SK-N-SH treated with all-trans-retinoic acid at 6 μM for 48 hours (cell line): ENCODE results near the gene ENTPD7.

Experiments
- ATAC-seq: fragments of 200-7000 bp; cut with Tn5 transposase; 3 replicates; pipeline ENCODE4 v1.9.1; 2020; ENCODE audit warnings: mild to moderate bottlenecking, moderate library complexity
- ARNTL ChIP-seq: fragments of 450-650 bp; formaldehyde crosslinking; IDR thresholded peaks from 2 replicates; pipeline ENCODE4 v1.5.0; 2020; ENCODE audit warnings: low read depth, mild to moderate bottlenecking, moderate library complexity, borderline replicate concordance
- BACH2 ChIP-seq: fragments of 250-450 bp; sonication (Bioruptor Pico); IDR thresholded peaks from 2 replicates; pipeline ENCODE4 v1.9.0; 2021; ENCODE audit warnings: mild to moderate bottlenecking, borderline replicate concordance
- CSDC2 ChIP-seq: fragments of 250-450 bp; sonication (Bioruptor Pico); IDR thresholded peaks from 2 replicates; pipeline ENCODE4 v1.5.0; 2020; ENCODE audit warnings: mild to moderate bottlenecking, moderate library complexity
- ESRRG ChIP-seq: fragments of 250-450 bp; sonication (Bioruptor Pico); IDR thresholded peaks from 2 replicates; pipeline ENCODE4 v1.6.1; 2021; ENCODE audit warnings: mild to moderate bottlenecking
- GLIS3 ChIP-seq: fragments of 250-450 bp; sonication (Bioruptor Pico); IDR thresholded peaks from 2 replicates; pipeline ENCODE4 v1.5.0; 2020; ENCODE audit warnings: mild to moderate bottlenecking, moderate library complexity
- ISL1 ChIP-seq: fragments of 250-450 bp; sonication (Bioruptor Pico); IDR thresholded peaks from 2 replicates; pipeline ENCODE4 v2.1.2; 2022; ENCODE audit warnings: mild to moderate bottlenecking, moderate library complexity
- OSR1 ChIP-seq: fragments of 250-450 bp; sonication (Bioruptor Pico); IDR thresholded peaks from 2 replicates; pipeline ENCODE4 v1.8.0; 2022; ENCODE audit warnings: moderate library complexity, mild to moderate bottlenecking, inconsistent platforms
- PPARA ChIP-seq: fragments of 250-450 bp; sonication (Bioruptor Pico); IDR thresholded peaks from 2 replicates; pipeline ENCODE4 v1.5.0; 2020; ENCODE audit warnings: mild to moderate bottlenecking, borderline replicate concordance
- RARB ChIP-seq: fragments of 250-450 bp; sonication (Bioruptor Pico); IDR thresholded peaks from 2 replicates; pipeline ENCODE4 v1.8.0; 2021; ENCODE audit warnings: mild to moderate bottlenecking, moderate library complexity
- TCF4 ChIP-seq: fragments of 250-450 bp; sonication (Bioruptor Pico); IDR thresholded peaks from 2 replicates; pipeline ENCODE4 v1.8.0; 2021; ENCODE audit warnings: mild to moderate bottlenecking, moderate library complexity, borderline replicate concordance
- TOX ChIP-seq: fragments of 250-450 bp; sonication (Bioruptor Pico); IDR thresholded peaks from 2 replicates; pipeline ENCODE4 v1.8.0; 2021; ENCODE audit warnings: mild to moderate bottlenecking, moderate library complexity, borderline replicate concordance
- ZC3H10 ChIP-seq: fragments of 250-450 bp; sonication (Bioruptor Pico); IDR thresholded peaks from 2 replicates; pipeline ENCODE4 v1.5.1; 2021; ENCODE audit warnings: mild to moderate bottlenecking, moderate library complexity
- ZFP3 ChIP-seq: fragments of 250-450 bp; sonication (Bioruptor Pico); IDR thresholded peaks from 2 replicates; pipeline ENCODE4 v1.5.0; 2020; ENCODE audit warnings: mild to moderate bottlenecking, moderate library complexity
- ZFP30 ChIP-seq: fragments of 450-650 bp; formaldehyde crosslinking; IDR thresholded peaks from 2 replicates; pipeline ENCODE4 v1.5.0; 2022; ENCODE audit warnings: mild to moderate bottlenecking, moderate library complexity
- ZNF565 ChIP-seq: fragments of 450-650 bp; formaldehyde crosslinking; conservative IDR thresholded peaks from 2 replicates; pipeline ENCODE4 v1.5.0; 2020; ENCODE audit warnings: low read depth, mild to moderate bottlenecking, moderate library complexity
- ZNF70 ChIP-seq: fragments of 450-650 bp; formaldehyde crosslinking; IDR thresholded peaks from 2 replicates; pipeline ENCODE4 v1.5.0; 2020; ENCODE audit warnings: mild to moderate bottlenecking, moderate library complexity
- ZNF8 ChIP-seq: fragments of 450-650 bp; formaldehyde crosslinking; IDR thresholded peaks from 2 replicates; pipeline ENCODE4 v1.5.0; 2020; ENCODE audit warnings: mild to moderate bottlenecking, moderate library complexity
- TF ChIP-seq, protein P1 (sequence below): fragments of 250-450 bp; sonication (Bioruptor Pico); IDR thresholded peaks from 2 replicates; pipeline ENCODE4 v1.5.1; 2020; ENCODE audit warnings: low read depth, mild to moderate bottlenecking, moderate library complexity
- TF ChIP-seq, protein P2 (sequence below): fragments of 250-450 bp; sonication (Bioruptor Pico); IDR thresholded peaks from 2 replicates; pipeline ENCODE4 v1.8.0; 2020; ENCODE audit warnings: mild to moderate bottlenecking, moderate library complexity, borderline replicate concordance
- TF ChIP-seq, protein P3 (sequence below): fragments of 250-450 bp; sonication (Bioruptor Pico); IDR thresholded peaks from 2 replicates; pipeline ENCODE4 v1.8.0; 2021; ENCODE audit warnings: low read depth, mild to moderate bottlenecking, moderate library complexity, borderline replicate concordance
- TF ChIP-seq, protein P4 (sequence below): fragments of 250-450 bp; sonication (Bioruptor Pico); IDR thresholded peaks from 2 replicates; pipeline ENCODE4 v1.5.0; 2020; ENCODE audit warnings: mild to moderate bottlenecking, moderate library complexity
- TF ChIP-seq, protein P5 (sequence below): fragments of 250-450 bp; sonication (Bioruptor Pico); IDR thresholded peaks from 2 replicates; pipeline ENCODE4 v1.5.1; 2021; ENCODE audit warnings: mild to moderate bottlenecking, moderate library complexity

ENTPD7 gene

DNA sequence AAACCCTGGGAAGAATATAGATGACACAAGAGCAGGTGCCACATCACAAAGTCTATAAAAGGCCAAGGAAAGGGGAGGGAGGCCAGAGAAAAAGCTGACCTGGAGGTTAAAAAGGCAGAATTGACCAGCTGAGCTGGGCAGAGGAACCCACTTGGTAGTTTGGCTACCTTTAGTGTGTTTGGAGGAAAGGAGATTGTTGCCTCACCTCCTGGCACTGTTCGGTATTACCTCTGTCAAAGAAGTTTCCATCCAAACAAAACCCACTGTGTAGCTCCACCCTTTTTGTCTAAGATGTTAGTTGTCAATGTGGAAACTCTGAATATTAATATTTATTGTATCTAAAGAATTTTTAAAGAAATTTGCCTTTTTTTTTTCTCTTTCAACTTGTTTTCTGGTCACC lies 23.4 kb downstream of the ENTPD7 start:
- ATAC-seq: peak; percentile 77
- TF ChIP-seq ARNTL (CRISPR knock-in tag) (no peak), TOX (CRISPR knock-in tag) (no peak), ZC3H10 (CRISPR knock-in tag) (no peak), ZNF8 (no peak), CSDC2 (CRISPR knock-in tag) (no peak), ZNF70 (CRISPR knock-in tag) (no peak), BACH2 (CRISPR knock-in tag) (no peak), ESRRG (CRISPR knock-in tag) (no peak), RARB (CRISPR knock-in tag) (no peak), ZFP3 (no peak), ZNF565 (CRISPR knock-in tag) (no peak), PPARA (no peak), ZFP30 (no peak), OSR1 (CRISPR knock-in tag) (no peak), TCF4 (CRISPR knock-in tag) (no peak)
- TF ChIP-seq, protein P1, sequence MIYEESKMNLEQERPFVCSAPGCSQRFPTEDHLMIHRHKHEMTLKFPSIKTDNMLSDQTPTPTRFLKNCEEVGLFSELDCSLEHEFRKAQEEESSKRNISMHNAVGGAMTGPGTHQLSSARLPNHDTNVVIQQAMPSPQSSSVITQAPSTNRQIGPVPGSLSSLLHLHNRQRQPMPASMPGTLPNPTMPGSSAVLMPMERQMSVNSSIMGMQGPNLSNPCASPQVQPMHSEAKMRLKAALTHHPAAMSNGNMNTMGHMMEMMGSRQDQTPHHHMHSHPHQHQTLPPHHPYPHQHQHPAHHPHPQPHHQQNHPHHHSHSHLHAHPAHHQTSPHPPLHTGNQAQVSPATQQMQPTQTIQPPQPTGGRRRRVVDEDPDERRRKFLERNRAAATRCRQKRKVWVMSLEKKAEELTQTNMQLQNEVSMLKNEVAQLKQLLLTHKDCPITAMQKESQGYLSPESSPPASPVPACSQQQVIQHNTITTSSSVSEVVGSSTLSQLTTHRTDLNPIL (CRISPR knock-in tag): no peak
- TF ChIP-seq, protein P2, sequence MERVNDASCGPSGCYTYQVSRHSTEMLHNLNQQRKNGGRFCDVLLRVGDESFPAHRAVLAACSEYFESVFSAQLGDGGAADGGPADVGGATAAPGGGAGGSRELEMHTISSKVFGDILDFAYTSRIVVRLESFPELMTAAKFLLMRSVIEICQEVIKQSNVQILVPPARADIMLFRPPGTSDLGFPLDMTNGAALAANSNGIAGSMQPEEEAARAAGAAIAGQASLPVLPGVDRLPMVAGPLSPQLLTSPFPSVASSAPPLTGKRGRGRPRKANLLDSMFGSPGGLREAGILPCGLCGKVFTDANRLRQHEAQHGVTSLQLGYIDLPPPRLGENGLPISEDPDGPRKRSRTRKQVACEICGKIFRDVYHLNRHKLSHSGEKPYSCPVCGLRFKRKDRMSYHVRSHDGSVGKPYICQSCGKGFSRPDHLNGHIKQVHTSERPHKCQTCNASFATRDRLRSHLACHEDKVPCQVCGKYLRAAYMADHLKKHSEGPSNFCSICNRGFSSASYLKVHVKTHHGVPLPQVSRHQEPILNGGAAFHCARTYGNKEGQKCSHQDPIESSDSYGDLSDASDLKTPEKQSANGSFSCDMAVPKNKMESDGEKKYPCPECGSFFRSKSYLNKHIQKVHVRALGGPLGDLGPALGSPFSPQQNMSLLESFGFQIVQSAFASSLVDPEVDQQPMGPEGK (CRISPR knock-in tag): no peak
- TF ChIP-seq, protein P3, sequence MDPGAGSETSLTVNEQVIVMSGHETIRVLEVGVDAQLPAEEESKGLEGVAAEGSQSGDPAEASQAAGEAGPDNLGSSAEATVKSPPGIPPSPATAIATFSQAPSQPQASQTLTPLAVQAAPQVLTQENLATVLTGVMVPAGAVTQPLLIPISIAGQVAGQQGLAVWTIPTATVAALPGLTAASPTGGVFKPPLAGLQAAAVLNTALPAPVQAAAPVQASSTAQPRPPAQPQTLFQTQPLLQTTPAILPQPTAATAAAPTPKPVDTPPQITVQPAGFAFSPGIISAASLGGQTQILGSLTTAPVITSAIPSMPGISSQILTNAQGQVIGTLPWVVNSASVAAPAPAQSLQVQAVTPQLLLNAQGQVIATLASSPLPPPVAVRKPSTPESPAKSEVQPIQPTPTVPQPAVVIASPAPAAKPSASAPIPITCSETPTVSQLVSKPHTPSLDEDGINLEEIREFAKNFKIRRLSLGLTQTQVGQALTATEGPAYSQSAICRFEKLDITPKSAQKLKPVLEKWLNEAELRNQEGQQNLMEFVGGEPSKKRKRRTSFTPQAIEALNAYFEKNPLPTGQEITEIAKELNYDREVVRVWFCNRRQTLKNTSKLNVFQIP (CRISPR knock-in tag): no peak
- TF ChIP-seq, protein P4, sequence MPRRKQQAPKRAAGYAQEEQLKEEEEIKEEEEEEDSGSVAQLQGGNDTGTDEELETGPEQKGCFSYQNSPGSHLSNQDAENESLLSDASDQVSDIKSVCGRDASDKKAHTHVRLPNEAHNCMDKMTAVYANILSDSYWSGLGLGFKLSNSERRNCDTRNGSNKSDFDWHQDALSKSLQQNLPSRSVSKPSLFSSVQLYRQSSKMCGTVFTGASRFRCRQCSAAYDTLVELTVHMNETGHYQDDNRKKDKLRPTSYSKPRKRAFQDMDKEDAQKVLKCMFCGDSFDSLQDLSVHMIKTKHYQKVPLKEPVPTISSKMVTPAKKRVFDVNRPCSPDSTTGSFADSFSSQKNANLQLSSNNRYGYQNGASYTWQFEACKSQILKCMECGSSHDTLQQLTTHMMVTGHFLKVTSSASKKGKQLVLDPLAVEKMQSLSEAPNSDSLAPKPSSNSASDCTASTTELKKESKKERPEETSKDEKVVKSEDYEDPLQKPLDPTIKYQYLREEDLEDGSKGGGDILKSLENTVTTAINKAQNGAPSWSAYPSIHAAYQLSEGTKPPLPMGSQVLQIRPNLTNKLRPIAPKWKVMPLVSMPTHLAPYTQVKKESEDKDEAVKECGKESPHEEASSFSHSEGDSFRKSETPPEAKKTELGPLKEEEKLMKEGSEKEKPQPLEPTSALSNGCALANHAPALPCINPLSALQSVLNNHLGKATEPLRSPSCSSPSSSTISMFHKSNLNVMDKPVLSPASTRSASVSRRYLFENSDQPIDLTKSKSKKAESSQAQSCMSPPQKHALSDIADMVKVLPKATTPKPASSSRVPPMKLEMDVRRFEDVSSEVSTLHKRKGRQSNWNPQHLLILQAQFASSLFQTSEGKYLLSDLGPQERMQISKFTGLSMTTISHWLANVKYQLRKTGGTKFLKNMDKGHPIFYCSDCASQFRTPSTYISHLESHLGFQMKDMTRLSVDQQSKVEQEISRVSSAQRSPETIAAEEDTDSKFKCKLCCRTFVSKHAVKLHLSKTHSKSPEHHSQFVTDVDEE (CRISPR knock-in tag): no peak

DNA sequence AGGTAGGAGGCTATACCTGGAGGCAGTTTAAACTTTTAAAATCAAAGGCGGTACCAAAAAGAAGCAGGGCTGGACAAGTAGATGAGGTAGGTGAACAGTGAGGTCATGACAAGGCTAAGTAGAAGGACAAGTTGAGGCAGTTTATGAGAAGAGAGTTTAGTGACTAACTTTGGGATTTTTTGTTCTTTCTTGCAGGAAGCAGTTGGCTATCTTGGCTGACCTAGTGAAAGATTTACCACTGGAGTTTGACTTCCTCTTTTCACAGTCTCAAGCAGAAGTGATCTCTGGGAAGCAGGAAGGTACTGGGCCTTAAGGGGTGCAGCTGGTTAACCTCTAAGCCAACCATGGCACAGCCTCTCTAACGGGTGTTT lies 26.3 kb downstream of the ENTPD7 start:
- ATAC-seq: no peak
- TF ChIP-seq ARNTL (CRISPR knock-in tag) (no peak), ISL1 (no peak), ZC3H10 (CRISPR knock-in tag) (no peak), GLIS3 (CRISPR knock-in tag) (no peak), TCF4 (CRISPR knock-in tag) (no peak), PPARA (no peak), TOX (CRISPR knock-in tag) (no peak), ZNF8 (no peak), ZFP30 (no peak)
- TF ChIP-seq, protein P5, sequence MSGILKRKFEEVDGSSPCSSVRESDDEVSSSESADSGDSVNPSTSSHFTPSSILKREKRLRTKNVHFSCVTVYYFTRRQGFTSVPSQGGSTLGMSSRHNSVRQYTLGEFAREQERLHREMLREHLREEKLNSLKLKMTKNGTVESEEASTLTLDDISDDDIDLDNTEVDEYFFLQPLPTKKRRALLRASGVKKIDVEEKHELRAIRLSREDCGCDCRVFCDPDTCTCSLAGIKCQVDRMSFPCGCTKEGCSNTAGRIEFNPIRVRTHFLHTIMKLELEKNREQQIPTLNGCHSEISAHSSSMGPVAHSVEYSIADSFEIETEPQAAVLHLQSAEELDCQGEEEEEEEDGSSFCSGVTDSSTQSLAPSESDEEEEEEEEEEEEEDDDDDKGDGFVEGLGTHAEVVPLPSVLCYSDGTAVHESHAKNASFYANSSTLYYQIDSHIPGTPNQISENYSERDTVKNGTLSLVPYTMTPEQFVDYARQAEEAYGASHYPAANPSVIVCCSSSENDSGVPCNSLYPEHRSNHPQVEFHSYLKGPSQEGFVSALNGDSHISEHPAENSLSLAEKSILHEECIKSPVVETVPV (CRISPR knock-in tag): no peak
- TF ChIP-seq, protein P3 (CRISPR knock-in tag): no peak
- TF ChIP-seq, protein P4 (CRISPR knock-in tag): no peak
